ENCODE measurements around the gene KISS1R.

GRCh38 chr19:960020-960419 is 42.9 kb downstream of the KISS1R start:
- TF ChIP-seq CTCF (conservative IDR thresholded peaks at IDR 0.05; ENCODE audit: low read length) (no peak), EZH2phosphoT487 (IDR thresholded peaks at IDR 0.05; ENCODE audit: borderline replicate concordance) (no peak)
